Testis (tissue), 2 donors: ENCODE measurements around the gene SLC10A4.

Experiments used
- CTCF ChIP-seq, 3 experiments: fragments of 450-650 bp in 2 of 3; fragments of 200-600 bp in 1 of 3; sonication (generic) in 1 of 3; IDR thresholded peaks; one replicate each; pipeline ENCODE4 v1.5.1; 2016 to 2019; ENCODE audit warnings: antibody characterized with exemption in 3 of 3, mild to moderate bottlenecking in 2 of 3, moderate library complexity in 1 of 3
- POLR2A ChIP-seq: fragments of 450-650 bp; IDR thresholded peaks from one replicate; pipeline ENCODE4 v1.6.1; 2017; ENCODE audit warnings: antibody characterized with exemption, mild to moderate bottlenecking, moderate library complexity

GRCh38 chr4:48491514-48492176 is 8.5 kb downstream of the SLC10A4 start:
- TF ChIP-seq CTCF (IDR thresholded peaks at IDR 0.05) (no peak), POLR2A (no peak)
